IMR-90 (cell line): ENCODE data around the gene ASPA. TPM values are rescaled to one million over a fixed set of nuclear protein-coding genes. Genes with fewer than 3 reads are reported as not detected.

Experiments
- ATAC-seq: fragments of 200-7000 bp; cut with Tn5 transposase; 2 replicates; pipeline ENCODE4 v1.9.1; 2020; ENCODE audit warnings: low read depth, mild to moderate bottlenecking, moderate library complexity
- BruUV-seq: library from RNA; stranded (reverse); fragments of 400-500 nt; replicated peaks from 2 replicates; lab custom pipeline; 2021; lab: Mats Ljungman, UMichigan
- CTCF ChIA-PET: fragments of 300-600 bp; formaldehyde crosslinking; extraction: SDS; loops from one replicate; lab custom pipeline; 2021; ENCODE audit warnings: antibody characterized with exemption; lab: Yijun Ruan, JAX
- POLR2A ChIA-PET: fragments of 300-600 bp; sonication (Branson Sonifier 250); formaldehyde crosslinking; loops from one replicate; lab custom pipeline; 2022; ENCODE audit warnings: antibody characterized with exemption; ENCODE audit not compliant: unreplicated experiment; lab: Charles Lee
- DNase-seq: peaks from one replicate; pipeline ENCODE4 v3.0.0; 2013
- H2AFZ ChIP-seq: replicated peaks from 2 replicates; pipeline ENCODE3; 2013; ENCODE audit warnings: low read length, mild to moderate bottlenecking; ENCODE audit not compliant: poor library complexity
- H2AK5ac ChIP-seq: 2 replicates; pipeline ENCODE4 v1.6.1; 2013; ENCODE audit warnings: low read depth, low read length, inconsistent platforms
- H2AK9ac ChIP-seq: replicated peaks from 2 replicates; pipeline ENCODE3; 2013; ENCODE audit warnings: mild to moderate bottlenecking, low read depth, low read length, moderate library complexity; ENCODE audit not compliant: poor library complexity
- H2BK120ac ChIP-seq: 2 replicates; pipeline ENCODE4 v1.6.1; 2013; ENCODE audit warnings: low read depth, low read length, inconsistent platforms
- H2BK15ac ChIP-seq: 3 replicates; pipeline ENCODE4 v1.6.1; 2013; ENCODE audit warnings: low read depth, low read length, inconsistent platforms
- H2BK20ac ChIP-seq: 2 replicates; pipeline ENCODE4 v1.6.1; 2013; ENCODE audit warnings: low read depth, mild to moderate bottlenecking, inconsistent platforms, low read length, moderate library complexity
- H2BK5ac ChIP-seq: 2 replicates; pipeline ENCODE4 v1.6.1; 2013; ENCODE audit warnings: mild to moderate bottlenecking, low read depth, low read length, inconsistent platforms; ENCODE audit not compliant: poor library complexity, severe bottlenecking
- H3K14ac ChIP-seq: replicated peaks from 2 replicates; pipeline ENCODE4 v1.6.1; 2013; ENCODE audit warnings: low read depth, low read length, inconsistent platforms
- H3K18ac ChIP-seq: 2 replicates; pipeline ENCODE4 v1.6.1; 2013; ENCODE audit warnings: low read depth, low read length, control low read depth
- H3K23ac ChIP-seq: 2 replicates; pipeline ENCODE4 v1.6.1; 2013; ENCODE audit warnings: low read depth, low read length, inconsistent platforms
- H3K27ac ChIP-seq: 2 replicates; pipeline ENCODE4 v1.5.1; 2013; ENCODE audit warnings: mild to moderate bottlenecking, control low read depth, low read length; ENCODE audit not compliant: insufficient read depth
- H3K27me3 ChIP-seq: 2 replicates; pipeline ENCODE4 v1.6.1; 2013; ENCODE audit warnings: low read length; ENCODE audit not compliant: control insufficient read depth, insufficient read depth
- H3K36me3 ChIP-seq: 2 replicates; pipeline ENCODE4 v1.6.1; 2013; ENCODE audit warnings: low read length, mixed read lengths; ENCODE audit not compliant: control insufficient read depth, insufficient read depth
- H3K4ac ChIP-seq: 2 replicates; pipeline ENCODE4 v1.6.1; 2013; ENCODE audit warnings: low read depth, low read length, inconsistent platforms
- H3K4me1 ChIP-seq: 2 replicates; pipeline ENCODE4 v1.6.1; 2013; ENCODE audit warnings: low read length, mixed read lengths; ENCODE audit not compliant: control insufficient read depth, insufficient read depth
- H3K4me2 ChIP-seq: 2 replicates; pipeline ENCODE4 v1.6.1; 2013; ENCODE audit warnings: low read depth, mild to moderate bottlenecking, control low read depth, low read length, moderate library complexity
- H3K4me3 ChIP-seq: 2 replicates; pipeline ENCODE4 v1.5.1; 2013; ENCODE audit warnings: low read depth, mild to moderate bottlenecking, control low read depth, low read length, moderate library complexity; ENCODE audit not compliant: insufficient read depth
- H3K56ac ChIP-seq: 2 replicates; pipeline ENCODE4 v1.6.1; 2013; ENCODE audit warnings: low read length, inconsistent platforms; ENCODE audit not compliant: insufficient read depth; ENCODE audit errors: extremely low read depth
- H3K79me1 ChIP-seq, 2 experiments: 2 replicates each; pipeline ENCODE4 v1.6.1; 2013; ENCODE audit warnings: low read length in 2 of 2, inconsistent platforms in 1 of 2, low read depth in 1 of 2
- H3K9ac ChIP-seq: 2 replicates; pipeline ENCODE4 v1.6.1; 2013; ENCODE audit warnings: low read depth, low read length, control low read depth
- H3K9me1 ChIP-seq: 2 replicates; pipeline ENCODE4 v1.6.1; 2013; ENCODE audit warnings: low read length, inconsistent platforms; ENCODE audit not compliant: insufficient read depth
- H3K9me3 ChIP-seq: 2 replicates; pipeline ENCODE4 v1.6.1; 2013; ENCODE audit warnings: low read length; ENCODE audit not compliant: control insufficient read depth, insufficient read depth
- H4K20me1 ChIP-seq: 2 replicates; pipeline ENCODE4 v1.6.1; 2013; ENCODE audit warnings: low read length, inconsistent platforms; ENCODE audit not compliant: insufficient read depth
- H4K5ac ChIP-seq: 2 replicates; pipeline ENCODE4 v1.6.1; 2013; ENCODE audit warnings: mild to moderate bottlenecking, low read depth, low read length, control low read depth
- H4K8ac ChIP-seq, 2 experiments: 2 replicates each; pipeline ENCODE4 v1.6.1; 2013; ENCODE audit warnings: low read depth in 2 of 2, low read length in 2 of 2, control low read depth in 1 of 2, inconsistent platforms in 1 of 2
- H4K91ac ChIP-seq: 2 replicates; pipeline ENCODE4 v1.6.1; 2013; ENCODE audit warnings: low read depth, low read length, inconsistent platforms; ENCODE audit not compliant: insufficient read depth
- BHLHE40 ChIP-seq: fragments of 150-350 bp; IDR thresholded peaks from 2 replicates; pipeline ENCODE4 v1.6.1; 2016; ENCODE audit warnings: mild to moderate bottlenecking, low read depth, low read length
- CEBPB ChIP-seq: IDR thresholded peaks from 2 replicates; pipeline ENCODE4 v1.6.1; 2012; ENCODE audit warnings: low read depth, low read length, improper control_type of control experiment
- CHD1 ChIP-seq: IDR thresholded peaks from 2 replicates; pipeline ENCODE4 v1.6.1; 2012; ENCODE audit warnings: low read depth, low read length, improper control_type of control experiment
- CTCF ChIP-seq: conservative IDR thresholded peaks from 2 replicates; pipeline ENCODE4 v1.5.1; 2012; ENCODE audit warnings: mild to moderate bottlenecking, low read depth, low read length, improper control_type of control experiment
- ELK1 ChIP-seq: fragments of 150-350 bp; IDR thresholded peaks from 2 replicates; pipeline ENCODE4 v1.6.1; 2016; ENCODE audit warnings: low read depth, mild to moderate bottlenecking, low read length, moderate library complexity, borderline replicate concordance
- FOS ChIP-seq: fragments of 150-350 bp; IDR thresholded peaks from 2 replicates; pipeline ENCODE4 v1.6.1; 2016; ENCODE audit warnings: low read depth, low read length
- MAFK ChIP-seq: IDR thresholded peaks from 2 replicates; pipeline ENCODE4 v1.6.1; 2012; ENCODE audit warnings: low read depth, low read length, improper control_type of control experiment
- MAZ ChIP-seq: IDR thresholded peaks from 2 replicates; pipeline ENCODE4 v1.6.1; 2012; ENCODE audit warnings: low read depth, mild to moderate bottlenecking, low read length, improper control_type of control experiment, moderate library complexity, borderline replicate concordance
- MXI1 ChIP-seq: IDR thresholded peaks from 2 replicates; pipeline ENCODE4 v1.6.1; 2012; ENCODE audit warnings: low read depth, mild to moderate bottlenecking, low read length, moderate library complexity, borderline replicate concordance
- NFE2L2 ChIP-seq: fragments of 150-350 bp; IDR thresholded peaks from 2 replicates; pipeline ENCODE4 v1.6.1; 2016; ENCODE audit warnings: low read depth, mild to moderate bottlenecking, low read length
- POLR2A ChIP-seq: IDR thresholded peaks from 2 replicates; pipeline ENCODE4 v1.6.1; 2012; ENCODE audit warnings: mild to moderate bottlenecking, low read depth, low read length
- RAD21 ChIP-seq: IDR thresholded peaks from 2 replicates; pipeline ENCODE4 v1.6.1; 2012; ENCODE audit warnings: low read length, improper control_type of control experiment
- RCOR1 ChIP-seq: IDR thresholded peaks from 2 replicates; pipeline ENCODE4 v1.6.1; 2012; ENCODE audit warnings: mild to moderate bottlenecking, low read length, improper control_type of control experiment; ENCODE audit not compliant: insufficient replicate concordance
- RFX5 ChIP-seq: IDR thresholded peaks from 2 replicates; pipeline ENCODE4 v1.8.0; 2012; ENCODE audit warnings: low read depth, mild to moderate bottlenecking, low read length, moderate library complexity
- SMC3 ChIP-seq: fragments of 150-350 bp; IDR thresholded peaks from 2 replicates; pipeline ENCODE4 v1.6.1; 2016; ENCODE audit warnings: low read depth, mild to moderate bottlenecking, antibody characterized with exemption, low read length, moderate library complexity
- USF2 ChIP-seq: fragments of 150-350 bp; IDR thresholded peaks from 2 replicates; pipeline ENCODE4 v1.6.1; 2017; ENCODE audit warnings: mild to moderate bottlenecking, antibody characterized with exemption, low read length, low read depth
- WGBS, 2 experiments: methylation state at CpG; one replicate each; pipeline versions ENCODE4 v1.1.5 to v1.1.7; 2013; ENCODE audit warnings: missing lambda C conversion rate in 2 of 2; ENCODE audit not compliant: insufficient read length in 1 of 2; ENCODE audit errors: extremely low coverage in 2 of 2; 5-methylcytosine and 5-hydroxymethylcytosine counted together
- dilution Hi-C: fragments of 300-500 bp; cut with HindIII; formaldehyde crosslinking; loops from one replicate; pipeline ENCODE4 v1.14.3; 2018; ENCODE audit warnings: low sequenced_read_pairs; ENCODE audit not compliant: unreplicated experiment
- in situ Hi-C: fragments of 300-500 bp; cut with MboI; formaldehyde crosslinking; loops from 3 replicates; pipeline ENCODE4 v1.14.3; 2019; ENCODE audit warnings: low sequenced_read_pairs, inconsistent platforms, mixed read lengths
- intact Hi-C: fragments of 100-400 bp; cut with micrococcal nuclease; formaldehyde crosslinking; loops from 2 replicates; pipeline ENCODE4 v1.10.0; 2022
- polyA plus RNA-seq, 3 experiments: library from polyadenylated mRNA; depleted of rRNA; stranded (reverse); fragments of >200 nt; gene quantifications; 2 replicates each; pipeline ENCODE4 v1.2.3, GENCODE V29; 2012; ENCODE audit warnings: low replicate concordance in 1 of 3
- total RNA-seq: library from RNA; depleted of rRNA; stranded (reverse); fragments of >200 nt; gene quantifications from 2 replicates; pipeline ENCODE4 v1.2.3, GENCODE V29; 2012

The ASPA gene
- total and polyA plus RNA-seq, 2 of the 4 experiments (the other 2 are of a cell fraction): 0.02 TPM; not detected in 1

- Histone ChIP-seq H3K27me3 (peaks cover 17% of the 10 kb centered on the region; the same call in 1 of the 2 replicates), H4K20me1 (no peaks in the 10 kb centered on the region), H3K18ac (no peak overlapping the region), H3K9me1 (no peaks in the 10 kb centered on the region), H2AFZ (no peak overlapping the region), H3K56ac (no peak overlapping the region), H3K9me3 (no peaks in the 10 kb centered on the region), H3K36me3 (no peaks in the 10 kb centered on the region), H3K23ac (no peak overlapping the region), H3K4ac (no peak overlapping the region), H3K14ac (no peak overlapping the region), H2AK5ac (no peak overlapping the region), H4K91ac (no peak overlapping the region), H3K9ac (no peak overlapping the region), H2BK15ac (no peak overlapping the region), H3K4me2 (no peak overlapping the region), H2BK20ac (no peak overlapping the region), H3K4me3 (no peak overlapping the region), H2BK5ac (no peak overlapping the region), H3K4me1 (peaks cover 3% of the 10 kb centered on the region; the same call in 1 of the 2 replicates), H3K27ac (no peak overlapping the region), H3K79me1 (no peaks in the 10 kb centered on the region), H4K8ac (no peak overlapping the region), H2AK9ac (no peak overlapping the region), H4K5ac (no peak overlapping the region), H2BK120ac (no peak overlapping the region)
- in situ Hi-C loops (no loop called here), dilution Hi-C loops (no loop called here), intact Hi-C loops (loop anchor here (5.0 kb wide), 1 partner anchor 97 kb away; the partner anchor contains the start of genes CTNS and SHPK)
- TF ChIP-seq SMC3: no peak
- no peak for TF ChIP-seq ELK1
- TF ChIP-seq MXI1: no peak
- TF ChIP-seq CEBPB: no peak
- no peak for TF ChIP-seq CTCF
- no peak for TF ChIP-seq FOS
- TF ChIP-seq NFE2L2: no peak
- no peak for TF ChIP-seq POLR2A
- TF ChIP-seq RCOR1: no peak
- no peak for TF ChIP-seq BHLHE40
- no peak for TF ChIP-seq CHD1
- no peak for TF ChIP-seq RAD21
- TF ChIP-seq RFX5: no peak
- TF ChIP-seq MAZ: no peak
- TF ChIP-seq MAFK: no peak
- TF ChIP-seq USF2: no peak
- POLR2A ChIA-PET: no interaction called here
- CTCF ChIA-PET: interaction anchor here (0.5 kb wide), 1 partner anchor 1182 kb away, joined by 3 read pairs; no protein-coding TSS in a partner anchor
- WGBS, 2 experiments: 100% methylated on average over 1 of the region's 8 CpGs; no CpG with 5 or more reads in 1 of the 2 experiments
- ATAC-seq: no peak
- BruUV-seq: no TSS peak
- DNase-seq: no peak
Measured at GRCh38 chr17:3539881-3540540, 64.2 kb downstream of the ASPA start.
